ENCODE data around the gene KMO.

- no peak for TF ChIP-seq EZH2phosphoT487 (conservative IDR thresholded peaks at IDR 0.05; ENCODE audit: low read length)
- TF ChIP-seq, protein P1, sequence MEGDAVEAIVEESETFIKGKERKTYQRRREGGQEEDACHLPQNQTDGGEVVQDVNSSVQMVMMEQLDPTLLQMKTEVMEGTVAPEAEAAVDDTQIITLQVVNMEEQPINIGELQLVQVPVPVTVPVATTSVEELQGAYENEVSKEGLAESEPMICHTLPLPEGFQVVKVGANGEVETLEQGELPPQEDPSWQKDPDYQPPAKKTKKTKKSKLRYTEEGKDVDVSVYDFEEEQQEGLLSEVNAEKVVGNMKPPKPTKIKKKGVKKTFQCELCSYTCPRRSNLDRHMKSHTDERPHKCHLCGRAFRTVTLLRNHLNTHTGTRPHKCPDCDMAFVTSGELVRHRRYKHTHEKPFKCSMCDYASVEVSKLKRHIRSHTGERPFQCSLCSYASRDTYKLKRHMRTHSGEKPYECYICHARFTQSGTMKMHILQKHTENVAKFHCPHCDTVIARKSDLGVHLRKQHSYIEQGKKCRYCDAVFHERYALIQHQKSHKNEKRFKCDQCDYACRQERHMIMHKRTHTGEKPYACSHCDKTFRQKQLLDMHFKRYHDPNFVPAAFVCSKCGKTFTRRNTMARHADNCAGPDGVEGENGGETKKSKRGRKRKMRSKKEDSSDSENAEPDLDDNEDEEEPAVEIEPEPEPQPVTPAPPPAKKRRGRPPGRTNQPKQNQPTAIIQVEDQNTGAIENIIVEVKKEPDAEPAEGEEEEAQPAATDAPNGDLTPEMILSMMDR (IDR thresholded peaks at IDR 0.05; ENCODE audit: insufficient read depth, low read length, poor library complexity, severe bottlenecking) = no peak
These were observed 92.8 kb downstream of the KMO start for GRCh38 chr1:241624935-241625334.

Data from SU-DHL-6 (cell line).